ENCODE data around the gene UBE3D. TPM values are rescaled to one million over a fixed set of nuclear protein-coding genes. Genes with fewer than 3 reads are reported as not detected.

Gene UBE3D
- total and polyA plus RNA-seq, 4 donors: 7.5 to 17.0 (median 12.3) TPM

DNA sequence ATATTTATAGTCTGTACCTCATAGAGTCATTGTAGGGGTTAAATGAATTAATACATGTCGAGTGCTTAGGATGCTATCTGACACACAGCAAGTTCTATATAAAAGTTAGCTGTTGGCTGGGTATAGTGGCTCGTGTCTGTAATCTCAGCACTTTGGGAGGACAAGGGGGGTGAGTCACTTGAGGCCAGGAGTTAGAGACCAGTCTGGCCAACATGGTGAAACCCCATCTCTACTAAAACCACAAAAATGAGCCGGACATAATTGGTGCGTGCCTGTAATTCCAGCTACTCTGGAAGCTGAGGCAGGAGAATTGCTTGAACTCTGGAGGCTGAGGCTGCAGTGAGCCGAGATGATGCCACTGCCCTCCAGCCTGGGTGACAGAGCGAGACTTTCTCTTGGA lies 222.9 kb downstream of the UBE3D start:
- Histone ChIP-seq H3K36me3 (ENCODE audit: control insufficient read depth, insufficient read depth, low read length) (no peaks in the 10 kb centered on the region), H3K4me1 (ENCODE audit: control insufficient read depth, insufficient read depth, low read length) (no peaks in the 10 kb centered on the region), H3K27ac (ENCODE audit: low read depth, low read length) (no peak overlapping the region), H3K27me3 (ENCODE audit: control insufficient read depth, insufficient read depth, low read length) (no peaks in the 10 kb centered on the region), H3K4me3 (ENCODE audit: low read depth, low read length) (no peak overlapping the region), H3K9me3 (ENCODE audit: control insufficient read depth, insufficient read depth, low read length) (peaks cover 2% of the 10 kb centered on the region)
- DNase-seq (ENCODE audit: low read depth in 4 of 6, low spot score in 6 of 6): no peak
- 77% methylated on average over 3 of the region's 6 CpGs for WGBS (ENCODE audit: insufficient coverage)

Small RNA genes within 50 kb of the gene (small RNA-seq; reads per million reads assigned to genes)
- not detected for gene LAP3P1 (ENCODE audit: low replicate concordance)

Other genes starting within 250 kb of the UBE3D start
- 10 to 100 TPM; 56.0 to 79.8 TPM for gene DOP1A, start 1.8 kb upstream of the UBE3D start, total RNA-seq
- 10 to 100 TPM; 34.5 to 43.2 TPM for gene DOP1A, start 1.8 kb upstream of the UBE3D start, polyA plus RNA-seq (ENCODE audit: insufficient read length in 2 of 2)
- 10 to 100 TPM; 57.4 to 88.2 TPM for gene PGM3, start 127.4 kb upstream of the UBE3D start, total RNA-seq
- 10 to 100 TPM; 50.7 to 62.4 TPM for gene PGM3, start 127.4 kb upstream of the UBE3D start, polyA plus RNA-seq (ENCODE audit: insufficient read length in 2 of 2)
- gene RWDD2A, start 127.5 kb upstream of the UBE3D start, total RNA-seq: 10 to 100 TPM in 1 of 2 donors, 1 to 10 TPM in 1; 7.3 to 11.4 TPM
- 10 to 100 TPM; 15.5 to 17.5 TPM for gene RWDD2A, start 127.5 kb upstream of the UBE3D start, polyA plus RNA-seq (ENCODE audit: insufficient read length in 2 of 2)

All from spinal cord (tissue), 10 donors.